ENCODE measurements around the gene ENO2. TPM values are rescaled to one million over a fixed set of nuclear protein-coding genes. Genes with fewer than 3 reads are reported as not detected.

The ENO2 gene
- total RNA-seq, 1 experiment from 2014 or later = 30.2 TPM

- Histone ChIP-seq H3K9ac (ENCODE audit: low read length) (no peak overlapping the region), H2AFZ (ENCODE audit: low read length) (no peak overlapping the region), H3K36me3 (ENCODE audit: low read depth, low read length) (no peaks in the 10 kb centered on the region), H3K27me3 (ENCODE audit: low read length) (no peaks in the 10 kb centered on the region), H3K4me1 (ENCODE audit: insufficient read depth, low read length) (no peaks in the 10 kb centered on the region; the same call in 1 of the 2 replicates), H3K27ac (ENCODE audit: low read length) (no peak overlapping the region), H4K20me1 (ENCODE audit: low read length) (no peaks in the 10 kb centered on the region), H3K4me3 (ENCODE audit: low read length) (no peak overlapping the region), H3K4me2 (ENCODE audit: low read length) (no peak overlapping the region), H3K9me2 (replicated peaks; ENCODE audit: low read length) (no peaks in the 10 kb centered on the region), H3K9me3 (ENCODE audit: low read length) (no peaks in the 10 kb centered on the region), H3F3A (ENCODE audit: low read length, unreplicated experiment) (no peaks in the 10 kb centered on the region), H3K79me2 (ENCODE audit: low read length) (peaks cover under 1% of the 10 kb centered on the region; the same call in 1 of the 2 replicates)
- BruUV-seq (replicated peaks) = no TSS peak
- POLR2A ChIA-PET (ENCODE audit: unreplicated experiment) = no interaction called here
- TF ChIP-seq EZH2 (IDR thresholded peaks at IDR 0.05; ENCODE audit: low read length, unreplicated experiment) = no peak
- TF ChIP-seq, protein P1, sequence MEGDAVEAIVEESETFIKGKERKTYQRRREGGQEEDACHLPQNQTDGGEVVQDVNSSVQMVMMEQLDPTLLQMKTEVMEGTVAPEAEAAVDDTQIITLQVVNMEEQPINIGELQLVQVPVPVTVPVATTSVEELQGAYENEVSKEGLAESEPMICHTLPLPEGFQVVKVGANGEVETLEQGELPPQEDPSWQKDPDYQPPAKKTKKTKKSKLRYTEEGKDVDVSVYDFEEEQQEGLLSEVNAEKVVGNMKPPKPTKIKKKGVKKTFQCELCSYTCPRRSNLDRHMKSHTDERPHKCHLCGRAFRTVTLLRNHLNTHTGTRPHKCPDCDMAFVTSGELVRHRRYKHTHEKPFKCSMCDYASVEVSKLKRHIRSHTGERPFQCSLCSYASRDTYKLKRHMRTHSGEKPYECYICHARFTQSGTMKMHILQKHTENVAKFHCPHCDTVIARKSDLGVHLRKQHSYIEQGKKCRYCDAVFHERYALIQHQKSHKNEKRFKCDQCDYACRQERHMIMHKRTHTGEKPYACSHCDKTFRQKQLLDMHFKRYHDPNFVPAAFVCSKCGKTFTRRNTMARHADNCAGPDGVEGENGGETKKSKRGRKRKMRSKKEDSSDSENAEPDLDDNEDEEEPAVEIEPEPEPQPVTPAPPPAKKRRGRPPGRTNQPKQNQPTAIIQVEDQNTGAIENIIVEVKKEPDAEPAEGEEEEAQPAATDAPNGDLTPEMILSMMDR (conservative IDR thresholded peaks at IDR 0.05; ENCODE audit: low read depth, low read length) = no peak
- TF ChIP-seq EZH2phosphoT487 (IDR thresholded peaks at IDR 0.05; ENCODE audit: borderline replicate concordance, low read length) = no peak
- no peak for DNase-seq
- no peak for ATAC-seq
- CTCF ChIA-PET = no interaction called here
- intact Hi-C loops (cut with micrococcal nuclease) = no loop called here
Observed at GRCh38 chr12:6909421-6910145, 4.8 kb upstream of the ENO2 start.

DNA sequence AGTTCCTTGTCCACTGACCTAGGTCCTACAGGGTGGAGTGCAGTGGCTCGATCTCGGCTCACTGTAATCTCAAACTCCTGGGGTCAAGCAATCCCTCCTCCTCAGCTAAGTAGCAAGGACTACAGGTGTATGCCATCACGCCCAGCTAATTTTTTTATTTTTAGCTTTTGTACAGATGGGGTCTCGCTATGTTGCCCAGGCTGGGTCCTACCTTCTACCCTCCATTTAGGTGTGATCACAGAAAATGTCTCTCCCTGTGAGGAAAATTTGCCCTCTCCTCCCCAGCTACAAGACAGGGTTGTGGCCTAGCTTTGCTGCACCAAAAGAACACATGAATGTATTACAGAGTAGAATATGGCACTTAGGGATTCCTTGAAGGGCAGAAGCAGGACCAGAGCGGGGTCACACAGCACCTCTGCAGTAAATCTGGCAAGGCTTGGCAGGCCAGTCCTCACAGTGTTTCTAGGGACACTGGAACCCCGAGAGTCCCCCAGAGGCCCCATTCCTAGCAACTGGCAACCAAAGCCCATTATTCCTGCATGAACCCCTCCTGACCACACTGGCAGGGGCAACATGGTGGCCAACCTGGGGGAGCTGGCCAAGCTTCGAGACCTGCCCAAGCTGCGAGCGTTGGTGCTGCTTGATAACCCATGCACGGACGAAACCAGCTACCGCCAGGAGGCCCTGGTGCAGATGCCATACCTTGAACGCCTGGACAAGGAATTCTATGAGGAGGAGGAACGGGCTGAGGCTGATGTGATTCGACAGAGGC is 2.0 kb upstream of the ENO2 start:
- Histone ChIP-seq H3K4me1 (ENCODE audit: insufficient read depth, low read length) (0 out of 2 replicates have a peak, but pooled peaks cover 4% of the 10 kb centered on the region), H3F3A (ENCODE audit: low read length, unreplicated experiment) (no peaks in the 10 kb centered on the region), H3K4me3 (ENCODE audit: low read length) (no peak overlapping the region), H3K9me2 (replicated peaks; ENCODE audit: low read length) (no peaks in the 10 kb centered on the region), H2AFZ (ENCODE audit: low read length) (no peak overlapping the region), H3K4me2 (ENCODE audit: low read length) (no peak overlapping the region), H4K20me1 (ENCODE audit: low read length) (no peaks in the 10 kb centered on the region), H3K9me3 (ENCODE audit: low read length) (no peaks in the 10 kb centered on the region), H3K36me3 (ENCODE audit: low read depth, low read length) (no peaks in the 10 kb centered on the region), H3K27me3 (ENCODE audit: low read length) (no peaks in the 10 kb centered on the region), H3K27ac (ENCODE audit: low read length) (no peak overlapping the region), H3K79me2 (ENCODE audit: low read length) (peaks cover 15% of the 10 kb centered on the region), H3K9ac (ENCODE audit: low read length) (no peak overlapping the region)
- DNase-seq (no peak), ATAC-seq (no peak)
- no TSS peak for BruUV-seq (replicated peaks)
- ChIA-PET CTCF (no interaction called here), POLR2A (ENCODE audit: unreplicated experiment) (no interaction called here)
- intact Hi-C loops (cut with micrococcal nuclease) = no loop called here
- TF ChIP-seq EZH2phosphoT487 (IDR thresholded peaks at IDR 0.05; ENCODE audit: borderline replicate concordance, low read length) (no peak), EZH2 (IDR thresholded peaks at IDR 0.05; ENCODE audit: low read length, unreplicated experiment) (no peak)
- TF ChIP-seq, protein P1 (conservative IDR thresholded peaks at IDR 0.05; ENCODE audit: low read depth, low read length) = no peak
